ENCODE results near the gene HECTD2.

DNA sequence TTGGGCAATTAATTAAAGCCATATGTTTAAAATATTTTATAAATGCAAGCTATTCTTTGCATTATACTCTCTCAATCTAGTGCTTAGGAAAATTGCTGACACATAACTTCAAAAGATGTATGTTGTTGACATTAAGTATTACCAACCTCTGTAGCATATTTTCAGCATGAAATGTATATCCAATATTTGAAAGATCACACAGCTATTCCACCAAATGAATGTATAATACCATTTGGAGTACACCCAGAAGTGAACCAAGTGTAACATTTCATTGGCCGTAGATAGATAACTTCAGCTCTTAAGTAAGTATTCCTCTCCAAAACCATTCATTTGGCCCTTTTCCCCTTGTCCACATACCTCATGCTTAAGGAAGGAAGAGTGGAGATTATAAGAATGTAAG lies 104.6 kb downstream of the HECTD2 start:
- TF ChIP-seq, protein P1, sequence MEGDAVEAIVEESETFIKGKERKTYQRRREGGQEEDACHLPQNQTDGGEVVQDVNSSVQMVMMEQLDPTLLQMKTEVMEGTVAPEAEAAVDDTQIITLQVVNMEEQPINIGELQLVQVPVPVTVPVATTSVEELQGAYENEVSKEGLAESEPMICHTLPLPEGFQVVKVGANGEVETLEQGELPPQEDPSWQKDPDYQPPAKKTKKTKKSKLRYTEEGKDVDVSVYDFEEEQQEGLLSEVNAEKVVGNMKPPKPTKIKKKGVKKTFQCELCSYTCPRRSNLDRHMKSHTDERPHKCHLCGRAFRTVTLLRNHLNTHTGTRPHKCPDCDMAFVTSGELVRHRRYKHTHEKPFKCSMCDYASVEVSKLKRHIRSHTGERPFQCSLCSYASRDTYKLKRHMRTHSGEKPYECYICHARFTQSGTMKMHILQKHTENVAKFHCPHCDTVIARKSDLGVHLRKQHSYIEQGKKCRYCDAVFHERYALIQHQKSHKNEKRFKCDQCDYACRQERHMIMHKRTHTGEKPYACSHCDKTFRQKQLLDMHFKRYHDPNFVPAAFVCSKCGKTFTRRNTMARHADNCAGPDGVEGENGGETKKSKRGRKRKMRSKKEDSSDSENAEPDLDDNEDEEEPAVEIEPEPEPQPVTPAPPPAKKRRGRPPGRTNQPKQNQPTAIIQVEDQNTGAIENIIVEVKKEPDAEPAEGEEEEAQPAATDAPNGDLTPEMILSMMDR (IDR thresholded peaks at IDR 0.05; ENCODE audit: low read depth, low read length): no peak
- no peak for TF ChIP-seq POLR2A (IDR thresholded peaks at IDR 0.05; ENCODE audit: extremely low read depth, insufficient read length)
